Measurements from ENCODE around the gene BMI1. TPM values are rescaled to one million over a fixed set of nuclear protein-coding genes. Genes with fewer than 3 reads are reported as not detected.

Gene BMI1
- total RNA-seq, 1 donor from 2014 or later = 49.9 TPM

GRCh38 chr10:22293747-22294404 is 27.0 kb upstream of the BMI1 start:
- no peak for DNase-seq (ENCODE audit: low read depth, low spot score)
- H3K9me3 Mint-ChIP-seq = no peaks in the 10 kb centered on the region
- no peak overlapping the region for H3K27ac Mint-ChIP-seq (ENCODE audit: unreplicated experiment)
- no peaks in the 10 kb centered on the region for H3K4me1 Mint-ChIP-seq
- no peak overlapping the region for H3K4me3 Mint-ChIP-seq
- H3K27me3 Mint-ChIP-seq (ENCODE audit: low read depth) = peaks cover 19% of the 10 kb centered on the region
- TF ChIP-seq CTCF (conservative IDR thresholded peaks at IDR 0.05) = no peak
- H3K36me3 Mint-ChIP-seq (ENCODE audit: low read depth) = no peaks in the 10 kb centered on the region

GRCh38 chr10:22294694-22295093 is 26.2 kb upstream of the BMI1 start:
- H3K4me1 Mint-ChIP-seq = no peaks in the 10 kb centered on the region
- H3K36me3 Mint-ChIP-seq (ENCODE audit: low read depth) = no peaks in the 10 kb centered on the region
- no peak overlapping the region for H3K4me3 Mint-ChIP-seq
- no peak overlapping the region for H3K27ac Mint-ChIP-seq (ENCODE audit: unreplicated experiment)
- H3K27me3 Mint-ChIP-seq (ENCODE audit: low read depth) = peaks cover 19% of the 10 kb centered on the region
- DNase-seq (ENCODE audit: low read depth, low spot score) = no peak
- H3K9me3 Mint-ChIP-seq = no peaks in the 10 kb centered on the region
- no peak for TF ChIP-seq CTCF (conservative IDR thresholded peaks at IDR 0.05)

DNA sequence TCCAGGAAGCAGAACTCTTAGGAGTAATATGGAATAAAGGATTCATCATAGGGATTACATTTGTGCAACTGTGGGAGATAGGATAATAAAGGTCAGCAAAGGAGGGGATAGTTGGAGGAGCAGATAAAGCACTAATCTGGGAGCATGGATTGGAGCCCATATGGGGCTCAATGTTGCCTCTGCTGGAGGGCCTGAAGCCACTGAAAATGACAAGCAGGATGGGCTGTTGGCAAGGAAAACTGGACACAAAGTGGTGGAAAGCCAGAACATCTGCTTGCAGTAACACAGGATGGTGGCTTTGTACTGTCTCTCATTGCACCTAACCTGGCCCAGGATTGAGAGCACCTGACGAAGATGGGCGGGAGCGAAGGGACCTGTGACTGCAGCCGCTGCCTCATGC is 19.7 kb upstream of the BMI1 start:
- DNase-seq (ENCODE audit: low read depth, low spot score) = no peak
- Mint-ChIP-seq H3K4me1 (peaks cover 7% of the 10 kb centered on the region), H3K27ac (ENCODE audit: unreplicated experiment) (no peak overlapping the region), H3K4me3 (no peak overlapping the region), H3K27me3 (ENCODE audit: low read depth) (peaks cover 17% of the 10 kb centered on the region), H3K9me3 (peaks cover 2% of the 10 kb centered on the region), H3K36me3 (ENCODE audit: low read depth) (no peaks in the 10 kb centered on the region)
- no peak for TF ChIP-seq CTCF (conservative IDR thresholded peaks at IDR 0.05)

GRCh38 chr10:22303461-22303860 is 17.4 kb upstream of the BMI1 start:
- peaks cover 2% of the 10 kb centered on the region for H3K27me3 Mint-ChIP-seq (ENCODE audit: low read depth)
- H3K9me3 Mint-ChIP-seq = peaks cover 2% of the 10 kb centered on the region
- H3K4me3 Mint-ChIP-seq = no peak overlapping the region
- H3K27ac Mint-ChIP-seq (ENCODE audit: unreplicated experiment) = no peak overlapping the region
- no peak for TF ChIP-seq CTCF (conservative IDR thresholded peaks at IDR 0.05)
- DNase-seq (ENCODE audit: low read depth, low spot score) = no peak
- H3K4me1 Mint-ChIP-seq = peaks cover 7% of the 10 kb centered on the region
- H3K36me3 Mint-ChIP-seq (ENCODE audit: low read depth) = no peaks in the 10 kb centered on the region

- peaks cover 1% of the 10 kb centered on the region for H3K27me3 Mint-ChIP-seq (ENCODE audit: low read depth)
Observed at GRCh38 chr10:22305721-22306120, 15.2 kb upstream of the BMI1 start.

More at GRCh38 chr10:22305721-22306120, 15.2 kb upstream of the BMI1 start:
- no peak overlapping the region for H3K4me3 Mint-ChIP-seq
- DNase-seq (ENCODE audit: low read depth, low spot score) = no peak
- H3K27ac Mint-ChIP-seq (ENCODE audit: unreplicated experiment) = no peak overlapping the region
- H3K36me3 Mint-ChIP-seq (ENCODE audit: low read depth) = no peaks in the 10 kb centered on the region
- H3K9me3 Mint-ChIP-seq = peaks cover 2% of the 10 kb centered on the region
- peaks cover 7% of the 10 kb centered on the region for H3K4me1 Mint-ChIP-seq
- no peak for TF ChIP-seq CTCF (conservative IDR thresholded peaks at IDR 0.05)

Data from neural crest cell (in vitro differentiated cells).